Mesenchymal stem cell (in vitro differentiated cells and primary cell): Measurements from ENCODE around the gene SEPTIN11.

Experiments
- DNase-seq: peaks from one replicate; pipeline ENCODE4 v3.0.0-alpha.2; 2013
- H2AFZ ChIP-seq: one replicate; pipeline ENCODE4 v1.6.1; 2013; ENCODE audit warnings: low read depth, mild to moderate bottlenecking, control low read depth, inconsistent platforms, low read length, moderate library complexity
- H2AK5ac ChIP-seq: 2 replicates; pipeline ENCODE4 v1.6.1; 2013; ENCODE audit warnings: low read length, moderate library complexity, mild to moderate bottlenecking, inconsistent platforms; ENCODE audit not compliant: severe bottlenecking
- H2BK120ac ChIP-seq: one replicate; pipeline ENCODE4 v1.6.1; 2013; ENCODE audit warnings: low read depth, mild to moderate bottlenecking, inconsistent platforms, low read length, moderate library complexity
- H2BK12ac ChIP-seq, 2 experiments: one replicate each; pipeline ENCODE4 v1.6.1; 2013; ENCODE audit warnings: inconsistent platforms in 2 of 2, low read length in 2 of 2, mild to moderate bottlenecking in 2 of 2, moderate library complexity in 2 of 2, control low read depth in 1 of 2
- H2BK15ac ChIP-seq: one replicate; pipeline ENCODE4 v1.6.1; 2013; ENCODE audit warnings: mild to moderate bottlenecking, low read depth, inconsistent platforms; ENCODE audit not compliant: poor library complexity, severe bottlenecking
- H2BK5ac ChIP-seq: 2 replicates; pipeline ENCODE4 v1.6.1; 2013; ENCODE audit warnings: low read depth, mild to moderate bottlenecking, low read length, control low read depth, inconsistent platforms; ENCODE audit not compliant: poor library complexity, severe bottlenecking
- H3K14ac ChIP-seq, 2 experiments: one replicate each; pipeline ENCODE4 v1.6.1; 2013; ENCODE audit warnings: inconsistent platforms in 2 of 2, low read length in 2 of 2, control low read depth in 1 of 2, mild to moderate bottlenecking in 1 of 2, moderate library complexity in 1 of 2
- H3K18ac ChIP-seq, 2 experiments: one replicate each; pipeline ENCODE4 v1.6.1; 2013; ENCODE audit warnings: inconsistent platforms in 2 of 2, low read length in 2 of 2, control low read depth in 1 of 2, low read depth in 1 of 2, mild to moderate bottlenecking in 1 of 2
- H3K23ac ChIP-seq, 2 experiments: one replicate each; pipeline ENCODE4 v1.6.1; 2013; ENCODE audit warnings: inconsistent platforms in 2 of 2, low read length in 2 of 2, mild to moderate bottlenecking in 2 of 2, moderate library complexity in 2 of 2, control low read depth in 1 of 2
- H3K27ac ChIP-seq: 2 replicates; pipeline ENCODE4 v1.5.1; 2013; ENCODE audit warnings: mild to moderate bottlenecking, moderate library complexity, low read length, control low read depth, inconsistent platforms; ENCODE audit not compliant: poor library complexity, severe bottlenecking
- H3K27me3 ChIP-seq, 2 experiments: 2 replicates each; pipeline versions ENCODE4 v1.6.1 to v1.7.0; 2013; ENCODE audit warnings: low read length in 2 of 2, mild to moderate bottlenecking in 2 of 2, moderate library complexity in 2 of 2, control low read depth in 1 of 2, inconsistent platforms in 1 of 2; ENCODE audit not compliant: control insufficient read depth in 1 of 2, insufficient read depth in 1 of 2
- H3K36me3 ChIP-seq, 2 experiments: 2 replicates each; pipeline versions ENCODE4 v1.6.1 to v1.7.0; 2013; ENCODE audit warnings: low read length in 2 of 2, control low read depth in 1 of 2, inconsistent platforms in 1 of 2, low read depth in 1 of 2, mild to moderate bottlenecking in 1 of 2; ENCODE audit not compliant: insufficient read depth in 2 of 2, control insufficient read depth in 1 of 2
- H3K4ac ChIP-seq, 2 experiments: one replicate each; pipeline ENCODE4 v1.6.1; 2013; ENCODE audit warnings: inconsistent platforms in 2 of 2, low read length in 2 of 2, mild to moderate bottlenecking in 2 of 2, moderate library complexity in 2 of 2, control low read depth in 1 of 2, low read depth in 1 of 2
- H3K4me1 ChIP-seq: 2 replicates; pipeline ENCODE4 v1.6.1; 2013; ENCODE audit warnings: low read depth, low read length, control low read depth; ENCODE audit not compliant: control insufficient read depth, insufficient read depth
- H3K4me2 ChIP-seq: 2 replicates; pipeline ENCODE4 v1.6.1; 2013; ENCODE audit warnings: low read length, mild to moderate bottlenecking, inconsistent platforms; ENCODE audit not compliant: poor library complexity, severe bottlenecking
- H3K4me3 ChIP-seq, 2 experiments: 2 replicates each; pipeline versions ENCODE4 v1.5.1 to v1.7.0; 2013; ENCODE audit warnings: low read length in 2 of 2, mild to moderate bottlenecking in 2 of 2, control low read depth in 1 of 2, low read depth in 1 of 2; ENCODE audit not compliant: insufficient read depth in 1 of 2
- H3K79me1 ChIP-seq: replicated peaks from 2 replicates; pipeline ENCODE4 v1.6.1; 2013; ENCODE audit warnings: mild to moderate bottlenecking, control low read depth, low read length, inconsistent platforms; ENCODE audit not compliant: poor library complexity, severe bottlenecking
- H3K9ac ChIP-seq: 2 replicates; pipeline ENCODE4 v1.7.0; 2013; ENCODE audit warnings: mild to moderate bottlenecking, low read length, moderate library complexity
- H3K9me3 ChIP-seq: 2 replicates; pipeline ENCODE4 v1.7.0; 2013; ENCODE audit warnings: mild to moderate bottlenecking, low read length; ENCODE audit not compliant: control insufficient read depth
- H4K8ac ChIP-seq: one replicate; pipeline ENCODE4 v1.6.1; 2013; ENCODE audit warnings: inconsistent platforms, mild to moderate bottlenecking, low read length, moderate library complexity
- H4K91ac ChIP-seq: one replicate; pipeline ENCODE4 v1.6.1; 2013; ENCODE audit warnings: mild to moderate bottlenecking, low read length, inconsistent platforms
- WGBS: methylation state at CpG from one replicate; pipeline ENCODE4 v1.1.7; 2013; ENCODE audit warnings: mixed read lengths; 5-methylcytosine and 5-hydroxymethylcytosine counted together

The SEPTIN11 gene

DNA sequence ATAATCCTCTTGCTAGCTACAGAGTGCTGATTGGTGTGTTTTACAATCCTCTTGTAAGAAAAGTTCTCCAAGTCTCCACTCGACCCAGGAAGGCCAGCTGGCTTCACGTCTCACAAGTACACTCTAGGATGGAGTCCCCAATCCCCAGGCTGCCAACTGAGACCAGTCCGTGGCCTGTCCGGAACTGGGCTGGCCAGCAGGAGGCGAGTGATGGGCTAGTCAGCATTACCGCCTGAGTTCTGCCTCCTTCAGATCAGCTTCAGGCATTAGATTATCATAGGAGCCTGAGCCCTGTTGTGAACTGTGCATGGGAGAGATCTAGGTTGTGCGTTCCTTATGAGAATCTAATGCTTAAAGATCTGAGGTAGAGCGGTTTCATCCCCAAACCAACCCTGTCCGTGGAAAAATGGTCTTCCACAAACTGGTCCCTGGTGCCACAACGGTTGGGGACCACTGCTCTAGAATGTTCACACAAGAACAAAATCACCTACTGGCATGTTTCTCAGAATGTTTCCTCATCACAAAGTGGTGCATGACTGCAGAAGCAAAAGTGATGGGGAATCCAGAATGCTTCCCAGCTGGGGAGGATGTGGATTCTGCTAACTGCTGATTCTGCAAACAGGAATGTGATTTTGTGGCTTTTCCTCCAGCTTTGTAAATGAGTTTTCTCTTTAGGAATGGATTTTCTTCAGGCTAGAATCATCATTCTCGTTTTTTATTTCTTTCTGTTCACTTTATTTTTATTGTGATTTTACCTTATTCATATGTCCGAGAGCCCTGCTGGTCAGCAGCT, 40.9 kb downstream of the SEPTIN11 start:
- Histone ChIP-seq H2BK12ac (peak overlapping the region; percentile 0 to 1), H3K27me3 (no peaks in the 10 kb centered on the region), H3K4me2 (no peak overlapping the region), H3K9ac (peak overlapping the region; percentile 66), H2AFZ (no peak overlapping the region), H3K9me3 (no peaks in the 10 kb centered on the region), H3K27ac (peak overlapping the region; percentile 71), H2BK5ac (peak overlapping the region; percentile 90), H3K18ac (peak overlapping the region; percentile 1 to 14), H3K14ac (no peak overlapping the region), H3K4ac (peak overlapping the region in 1 of 2 experiments; percentile 29), H4K8ac (peak overlapping the region; percentile 1), H2BK120ac (peak overlapping the region; percentile 7), H3K4me3 (no peak overlapping the region), H4K91ac (peak overlapping the region; percentile 36), H2AK5ac (peak overlapping the region; percentile 51), H3K23ac (no peak overlapping the region), H3K36me3 (peaks cover 0 to 2% of the 10 kb centered on the region in 2 experiments), H3K79me1 (no peaks in the 10 kb centered on the region), H3K4me1 (peaks cover 10% of the 10 kb centered on the region), H2BK15ac (peak overlapping the region; percentile 15)
- 87% methylated on average over 10 of the region's 12 CpGs for WGBS
- peak; percentile 87 for DNase-seq

- no CpG with 5 or more reads among the region's 1 CpG for WGBS
- H2BK15ac ChIP-seq, result no peak overlapping the region
These were observed 41.7 kb downstream of the SEPTIN11 start for GRCh38 chr4:76991161-76991660.

DNA sequence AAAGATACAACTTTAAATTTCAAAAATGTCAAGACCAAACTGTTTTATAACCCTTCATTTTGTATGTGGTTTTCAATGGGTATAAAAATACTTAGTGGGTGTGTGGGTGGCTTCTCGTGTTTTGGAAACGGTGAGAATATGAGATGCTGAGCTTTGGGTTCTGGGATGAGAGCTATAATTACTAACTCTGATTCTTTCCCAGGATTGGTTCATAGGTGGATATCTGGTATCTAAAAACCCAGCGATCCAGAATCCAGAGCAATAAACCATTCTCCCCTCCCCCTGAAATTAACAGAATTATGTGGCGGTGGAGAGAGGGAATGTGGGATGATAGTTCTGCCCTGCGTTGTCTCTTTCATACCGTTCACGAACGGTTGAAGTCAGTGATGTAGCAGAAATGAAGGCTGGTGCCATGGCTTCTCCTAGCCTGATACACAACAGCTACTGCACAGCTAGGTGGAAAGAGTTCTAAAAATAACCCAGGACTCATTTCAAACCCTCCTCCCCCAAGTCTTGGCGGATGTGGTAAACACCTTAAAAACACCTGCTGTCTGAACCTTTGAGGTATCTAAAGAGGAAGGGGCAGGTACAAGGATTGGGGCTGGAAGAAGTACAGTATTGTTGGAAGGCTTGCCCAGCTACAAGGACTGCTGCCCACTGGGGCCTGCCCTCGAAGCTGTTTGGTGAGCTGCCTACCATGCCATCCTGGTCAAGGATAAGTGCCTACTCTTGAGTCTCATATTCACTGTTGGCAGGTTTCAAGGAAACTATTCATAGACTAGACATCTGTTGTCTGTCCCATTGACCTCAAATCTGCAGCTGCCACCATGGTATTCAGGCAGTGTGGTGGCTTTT, 44.5 kb downstream of the SEPTIN11 start:
- no peaks in the 10 kb centered on the region for H3K27me3 ChIP-seq
- no peak for DNase-seq
- H3K4me2 ChIP-seq, result no peak overlapping the region
- 96% methylated on average over 9 of the region's 10 CpGs for WGBS
- peaks cover 26 to 30% of the 10 kb centered on the region in 2 experiments for H3K36me3 ChIP-seq
- no peak overlapping the region for H2BK12ac ChIP-seq
- H3K4me3 ChIP-seq, result no peak overlapping the region
- no peak overlapping the region for H3K18ac ChIP-seq
- H3K79me1 ChIP-seq, result peaks cover 11% of the 10 kb centered on the region
- H2AK5ac ChIP-seq, result no peak overlapping the region
- no peak overlapping the region for H2BK15ac ChIP-seq
- H2BK120ac ChIP-seq, result no peak overlapping the region
- H3K4me1 ChIP-seq, result peaks cover 7% of the 10 kb centered on the region
- H3K14ac ChIP-seq, result no peak overlapping the region
- H4K8ac ChIP-seq, result no peak overlapping the region
- H4K91ac ChIP-seq, result no peak overlapping the region
- no peak overlapping the region for H3K23ac ChIP-seq
- H3K4ac ChIP-seq, result no peak overlapping the region
- no peak overlapping the region for H2BK5ac ChIP-seq
- no peak overlapping the region for H3K9ac ChIP-seq
- no peak overlapping the region for H3K27ac ChIP-seq
- H3K9me3 ChIP-seq, result peaks cover 10% of the 10 kb centered on the region
- no peak overlapping the region for H2AFZ ChIP-seq

More at GRCh38 chr4:76991161-76991660, 41.7 kb downstream of the SEPTIN11 start:
- Histone ChIP-seq H3K23ac (no peak overlapping the region), H2BK5ac (peak overlapping the region; percentile 90), H3K36me3 (peaks cover 2 to 5% of the 10 kb centered on the region in 2 experiments), H2BK12ac (no peak overlapping the region), H3K18ac (peak overlapping the region in 1 of 2 experiments; percentile 45), H3K79me1 (no peaks in the 10 kb centered on the region), H4K91ac (no peak overlapping the region), H3K4me1 (peaks cover 9% of the 10 kb centered on the region), H3K27ac (peak overlapping the region; percentile 71), H2AFZ (no peak overlapping the region), H3K4ac (no peak overlapping the region), H2AK5ac (peak overlapping the region; percentile 91), H4K8ac (no peak overlapping the region), H3K27me3 (no peaks in the 10 kb centered on the region), H3K4me2 (no peak overlapping the region), H3K9me3 (no peaks in the 10 kb centered on the region), H2BK120ac (no peak overlapping the region), H3K14ac (no peak overlapping the region), H3K4me3 (no peak overlapping the region), H3K9ac (peak overlapping the region; percentile 66)
- DNase-seq, result no peak

DNA sequence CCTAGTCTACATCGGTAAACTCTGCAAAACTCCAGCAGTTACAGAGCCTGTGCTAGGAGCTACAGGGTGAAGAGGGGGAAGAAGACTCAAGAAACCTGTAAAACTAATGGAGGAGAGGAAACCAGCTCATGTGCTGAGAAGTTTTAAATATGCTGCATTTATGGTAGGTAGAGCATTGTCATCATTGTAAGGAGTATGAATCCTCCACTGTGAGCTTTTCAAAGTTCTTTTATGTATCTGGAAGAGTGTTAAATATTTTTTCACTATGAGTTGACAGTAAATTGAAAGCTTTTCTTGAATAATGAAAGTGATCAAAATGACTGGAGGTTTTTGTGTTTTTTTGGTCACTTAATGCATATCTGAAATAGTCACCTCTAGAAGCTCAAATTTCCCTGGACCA, 46.2 kb downstream of the SEPTIN11 start:
- Histone ChIP-seq H3K18ac (no peak overlapping the region), H3K9ac (no peak overlapping the region)

More for the DNA sequence above, 46.2 kb downstream of the SEPTIN11 start:
- Histone ChIP-seq H4K91ac (no peak overlapping the region), H3K4ac (no peak overlapping the region), H2BK12ac (no peak overlapping the region), H3K4me1 (peaks cover 3% of the 10 kb centered on the region), H2BK120ac (no peak overlapping the region), H2BK15ac (no peak overlapping the region), H2AFZ (no peak overlapping the region), H3K4me2 (no peak overlapping the region), H2AK5ac (no peak overlapping the region), H3K4me3 (no peak overlapping the region), H3K23ac (no peak overlapping the region), H3K27ac (no peak overlapping the region), H3K9me3 (peaks cover 10% of the 10 kb centered on the region), H2BK5ac (no peak overlapping the region), H3K27me3 (no peaks in the 10 kb centered on the region), H3K79me1 (peaks cover 11% of the 10 kb centered on the region), H3K36me3 (peaks cover 24 to 47% of the 10 kb centered on the region in 2 experiments), H3K14ac (no peak overlapping the region), H4K8ac (no peak overlapping the region)
- 100% methylated on average over 1 of the region's 1 CpG for WGBS
- no peak for DNase-seq
